IMR-90 (cell line): Measurements from ENCODE around the gene NDUFA5. TPM values are rescaled to one million over a fixed set of nuclear protein-coding genes. Genes with fewer than 3 reads are reported as not detected.

Experiments used
- ATAC-seq: fragments of 200-7000 bp; cut with Tn5 transposase; 2 replicates; pipeline ENCODE4 v1.9.1; 2020; ENCODE audit warnings: low read depth, mild to moderate bottlenecking, moderate library complexity
- BruUV-seq: library from RNA; stranded (reverse); fragments of 400-500 nt; replicated peaks from 2 replicates; lab custom pipeline; 2021; lab: Mats Ljungman, UMichigan
- CTCF ChIA-PET: fragments of 300-600 bp; formaldehyde crosslinking; extraction: SDS; loops from one replicate; lab custom pipeline; 2021; ENCODE audit warnings: antibody characterized with exemption; lab: Yijun Ruan, JAX
- POLR2A ChIA-PET: fragments of 300-600 bp; sonication (Branson Sonifier 250); formaldehyde crosslinking; loops from one replicate; lab custom pipeline; 2022; ENCODE audit warnings: antibody characterized with exemption; ENCODE audit not compliant: unreplicated experiment; lab: Charles Lee
- DNase-seq: peaks from one replicate; pipeline ENCODE4 v3.0.0; 2013
- H2AFZ ChIP-seq: replicated peaks from 2 replicates; pipeline ENCODE3; 2013; ENCODE audit warnings: low read length, mild to moderate bottlenecking; ENCODE audit not compliant: poor library complexity
- H2AK5ac ChIP-seq: 2 replicates; pipeline ENCODE4 v1.6.1; 2013; ENCODE audit warnings: low read depth, low read length, inconsistent platforms
- H2AK9ac ChIP-seq: replicated peaks from 2 replicates; pipeline ENCODE3; 2013; ENCODE audit warnings: mild to moderate bottlenecking, low read depth, low read length, moderate library complexity; ENCODE audit not compliant: poor library complexity
- H2BK120ac ChIP-seq: 2 replicates; pipeline ENCODE4 v1.6.1; 2013; ENCODE audit warnings: low read depth, low read length, inconsistent platforms
- H2BK15ac ChIP-seq: 3 replicates; pipeline ENCODE4 v1.6.1; 2013; ENCODE audit warnings: low read depth, low read length, inconsistent platforms
- H2BK20ac ChIP-seq: 2 replicates; pipeline ENCODE4 v1.6.1; 2013; ENCODE audit warnings: low read depth, mild to moderate bottlenecking, inconsistent platforms, low read length, moderate library complexity
- H2BK5ac ChIP-seq: 2 replicates; pipeline ENCODE4 v1.6.1; 2013; ENCODE audit warnings: mild to moderate bottlenecking, low read depth, low read length, inconsistent platforms; ENCODE audit not compliant: poor library complexity, severe bottlenecking
- H3K14ac ChIP-seq: replicated peaks from 2 replicates; pipeline ENCODE4 v1.6.1; 2013; ENCODE audit warnings: low read depth, low read length, inconsistent platforms
- H3K18ac ChIP-seq: 2 replicates; pipeline ENCODE4 v1.6.1; 2013; ENCODE audit warnings: low read depth, low read length, control low read depth
- H3K23ac ChIP-seq: 2 replicates; pipeline ENCODE4 v1.6.1; 2013; ENCODE audit warnings: low read depth, low read length, inconsistent platforms
- H3K27ac ChIP-seq: 2 replicates; pipeline ENCODE4 v1.5.1; 2013; ENCODE audit warnings: mild to moderate bottlenecking, control low read depth, low read length; ENCODE audit not compliant: insufficient read depth
- H3K27me3 ChIP-seq: 2 replicates; pipeline ENCODE4 v1.6.1; 2013; ENCODE audit warnings: low read length; ENCODE audit not compliant: control insufficient read depth, insufficient read depth
- H3K36me3 ChIP-seq: 2 replicates; pipeline ENCODE4 v1.6.1; 2013; ENCODE audit warnings: low read length, mixed read lengths; ENCODE audit not compliant: control insufficient read depth, insufficient read depth
- H3K4ac ChIP-seq: 2 replicates; pipeline ENCODE4 v1.6.1; 2013; ENCODE audit warnings: low read depth, low read length, inconsistent platforms
- H3K4me1 ChIP-seq: 2 replicates; pipeline ENCODE4 v1.6.1; 2013; ENCODE audit warnings: low read length, mixed read lengths; ENCODE audit not compliant: control insufficient read depth, insufficient read depth
- H3K4me2 ChIP-seq: 2 replicates; pipeline ENCODE4 v1.6.1; 2013; ENCODE audit warnings: low read depth, mild to moderate bottlenecking, control low read depth, low read length, moderate library complexity
- H3K4me3 ChIP-seq: 2 replicates; pipeline ENCODE4 v1.5.1; 2013; ENCODE audit warnings: low read depth, mild to moderate bottlenecking, control low read depth, low read length, moderate library complexity; ENCODE audit not compliant: insufficient read depth
- H3K56ac ChIP-seq: 2 replicates; pipeline ENCODE4 v1.6.1; 2013; ENCODE audit warnings: low read length, inconsistent platforms; ENCODE audit not compliant: insufficient read depth; ENCODE audit errors: extremely low read depth
- H3K79me1 ChIP-seq, 2 experiments: 2 replicates each; pipeline ENCODE4 v1.6.1; 2013; ENCODE audit warnings: low read length in 2 of 2, inconsistent platforms in 1 of 2, low read depth in 1 of 2
- H3K9ac ChIP-seq: 2 replicates; pipeline ENCODE4 v1.6.1; 2013; ENCODE audit warnings: low read depth, low read length, control low read depth
- H3K9me1 ChIP-seq: 2 replicates; pipeline ENCODE4 v1.6.1; 2013; ENCODE audit warnings: low read length, inconsistent platforms; ENCODE audit not compliant: insufficient read depth
- H3K9me3 ChIP-seq: 2 replicates; pipeline ENCODE4 v1.6.1; 2013; ENCODE audit warnings: low read length; ENCODE audit not compliant: control insufficient read depth, insufficient read depth
- H4K20me1 ChIP-seq: 2 replicates; pipeline ENCODE4 v1.6.1; 2013; ENCODE audit warnings: low read length, inconsistent platforms; ENCODE audit not compliant: insufficient read depth
- H4K5ac ChIP-seq: 2 replicates; pipeline ENCODE4 v1.6.1; 2013; ENCODE audit warnings: mild to moderate bottlenecking, low read depth, low read length, control low read depth
- H4K8ac ChIP-seq, 2 experiments: 2 replicates each; pipeline ENCODE4 v1.6.1; 2013; ENCODE audit warnings: low read depth in 2 of 2, low read length in 2 of 2, control low read depth in 1 of 2, inconsistent platforms in 1 of 2
- H4K91ac ChIP-seq: 2 replicates; pipeline ENCODE4 v1.6.1; 2013; ENCODE audit warnings: low read depth, low read length, inconsistent platforms; ENCODE audit not compliant: insufficient read depth
- BHLHE40 ChIP-seq: fragments of 150-350 bp; IDR thresholded peaks from 2 replicates; pipeline ENCODE4 v1.6.1; 2016; ENCODE audit warnings: mild to moderate bottlenecking, low read depth, low read length
- CEBPB ChIP-seq: IDR thresholded peaks from 2 replicates; pipeline ENCODE4 v1.6.1; 2012; ENCODE audit warnings: low read depth, low read length, improper control_type of control experiment
- CHD1 ChIP-seq: IDR thresholded peaks from 2 replicates; pipeline ENCODE4 v1.6.1; 2012; ENCODE audit warnings: low read depth, low read length, improper control_type of control experiment
- FOS ChIP-seq: fragments of 150-350 bp; IDR thresholded peaks from 2 replicates; pipeline ENCODE4 v1.6.1; 2016; ENCODE audit warnings: low read depth, low read length
- MAFK ChIP-seq: IDR thresholded peaks from 2 replicates; pipeline ENCODE4 v1.6.1; 2012; ENCODE audit warnings: low read depth, low read length, improper control_type of control experiment
- MAZ ChIP-seq: IDR thresholded peaks from 2 replicates; pipeline ENCODE4 v1.6.1; 2012; ENCODE audit warnings: low read depth, mild to moderate bottlenecking, low read length, improper control_type of control experiment, moderate library complexity, borderline replicate concordance
- MXI1 ChIP-seq: IDR thresholded peaks from 2 replicates; pipeline ENCODE4 v1.6.1; 2012; ENCODE audit warnings: low read depth, mild to moderate bottlenecking, low read length, moderate library complexity, borderline replicate concordance
- POLR2A ChIP-seq: IDR thresholded peaks from 2 replicates; pipeline ENCODE4 v1.6.1; 2012; ENCODE audit warnings: mild to moderate bottlenecking, low read depth, low read length
- RAD21 ChIP-seq: IDR thresholded peaks from 2 replicates; pipeline ENCODE4 v1.6.1; 2012; ENCODE audit warnings: low read length, improper control_type of control experiment
- RCOR1 ChIP-seq: IDR thresholded peaks from 2 replicates; pipeline ENCODE4 v1.6.1; 2012; ENCODE audit warnings: mild to moderate bottlenecking, low read length, improper control_type of control experiment; ENCODE audit not compliant: insufficient replicate concordance
- SMC3 ChIP-seq: fragments of 150-350 bp; IDR thresholded peaks from 2 replicates; pipeline ENCODE4 v1.6.1; 2016; ENCODE audit warnings: low read depth, mild to moderate bottlenecking, antibody characterized with exemption, low read length, moderate library complexity
- dilution Hi-C: fragments of 300-500 bp; cut with HindIII; formaldehyde crosslinking; loops from one replicate; pipeline ENCODE4 v1.14.3; 2018; ENCODE audit warnings: low sequenced_read_pairs; ENCODE audit not compliant: unreplicated experiment
- in situ Hi-C: fragments of 300-500 bp; cut with MboI; formaldehyde crosslinking; loops from 3 replicates; pipeline ENCODE4 v1.14.3; 2019; ENCODE audit warnings: low sequenced_read_pairs, inconsistent platforms, mixed read lengths
- intact Hi-C: fragments of 100-400 bp; cut with micrococcal nuclease; formaldehyde crosslinking; loops from 2 replicates; pipeline ENCODE4 v1.10.0; 2022
- polyA plus RNA-seq, 3 experiments: library from polyadenylated mRNA; depleted of rRNA; stranded (reverse); fragments of >200 nt; gene quantifications; 2 replicates each; pipeline ENCODE4 v1.2.3, GENCODE V29; 2012; ENCODE audit warnings: low replicate concordance in 1 of 3
- total RNA-seq: library from RNA; depleted of rRNA; stranded (reverse); fragments of >200 nt; gene quantifications from 2 replicates; pipeline ENCODE4 v1.2.3, GENCODE V29; 2012
- TF ChIP-seq, protein P1 (sequence below): fragments of 150-350 bp; IDR thresholded peaks from 2 replicates; pipeline ENCODE4 v1.6.1; 2016; ENCODE audit warnings: low read depth, mild to moderate bottlenecking, low read length, moderate library complexity, borderline replicate concordance
- TF ChIP-seq, protein P2 (sequence below): fragments of 150-350 bp; IDR thresholded peaks from 2 replicates; pipeline ENCODE4 v1.6.1; 2017; ENCODE audit warnings: mild to moderate bottlenecking, antibody characterized with exemption, low read length, low read depth

Gene NDUFA5
- total and polyA plus RNA-seq, 2 of the 4 experiments (the other 2 are of a cell fraction), result 2.9 to 12.1 TPM

DNA sequence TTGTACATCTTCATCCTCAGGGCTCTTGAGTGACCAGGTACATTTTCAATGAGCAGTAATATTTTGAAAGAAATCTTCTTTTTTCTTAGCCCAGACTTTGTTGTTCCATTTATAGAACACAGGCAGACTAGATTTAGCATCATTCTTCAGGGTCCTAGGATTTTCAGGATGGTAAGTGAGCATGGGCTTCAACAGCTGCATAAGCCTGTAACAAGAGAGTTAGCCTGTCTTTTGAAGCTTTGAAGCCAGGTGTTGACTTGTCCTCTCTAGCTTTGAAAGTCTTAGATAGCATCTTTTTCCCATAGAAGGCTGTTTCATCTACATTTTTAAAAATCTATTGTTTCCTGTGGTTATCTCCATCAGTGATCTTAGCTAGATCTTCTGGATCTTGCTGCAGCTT lies 4.5 kb upstream of the NDUFA5 start:
- no peak for ATAC-seq
- H3K9ac ChIP-seq, result no peak overlapping the region
- H3K27me3 ChIP-seq, result no peaks in the 10 kb centered on the region; the same call in 1 of the 2 replicates
- no peak overlapping the region for H2AK9ac ChIP-seq
- TF ChIP-seq RCOR1 (no peak), CEBPB (no peak), MAZ (no peak), MXI1 (no peak), RAD21 (no peak), BHLHE40 (no peak), MAFK (no peak), SMC3 (no peak), POLR2A (no peak), FOS (no peak), CHD1 (no peak)
- TF ChIP-seq, protein P1, sequence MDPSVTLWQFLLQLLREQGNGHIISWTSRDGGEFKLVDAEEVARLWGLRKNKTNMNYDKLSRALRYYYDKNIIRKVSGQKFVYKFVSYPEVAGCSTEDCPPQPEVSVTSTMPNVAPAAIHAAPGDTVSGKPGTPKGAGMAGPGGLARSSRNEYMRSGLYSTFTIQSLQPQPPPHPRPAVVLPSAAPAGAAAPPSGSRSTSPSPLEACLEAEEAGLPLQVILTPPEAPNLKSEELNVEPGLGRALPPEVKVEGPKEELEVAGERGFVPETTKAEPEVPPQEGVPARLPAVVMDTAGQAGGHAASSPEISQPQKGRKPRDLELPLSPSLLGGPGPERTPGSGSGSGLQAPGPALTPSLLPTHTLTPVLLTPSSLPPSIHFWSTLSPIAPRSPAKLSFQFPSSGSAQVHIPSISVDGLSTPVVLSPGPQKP, result no peak
- TF ChIP-seq, protein P2, sequence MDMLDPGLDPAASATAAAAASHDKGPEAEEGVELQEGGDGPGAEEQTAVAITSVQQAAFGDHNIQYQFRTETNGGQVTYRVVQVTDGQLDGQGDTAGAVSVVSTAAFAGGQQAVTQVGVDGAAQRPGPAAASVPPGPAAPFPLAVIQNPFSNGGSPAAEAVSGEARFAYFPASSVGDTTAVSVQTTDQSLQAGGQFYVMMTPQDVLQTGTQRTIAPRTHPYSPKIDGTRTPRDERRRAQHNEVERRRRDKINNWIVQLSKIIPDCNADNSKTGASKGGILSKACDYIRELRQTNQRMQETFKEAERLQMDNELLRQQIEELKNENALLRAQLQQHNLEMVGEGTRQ, result no peak
- no peak overlapping the region for H2AK5ac ChIP-seq
- no peaks in the 10 kb centered on the region for H3K9me1 ChIP-seq
- H2BK20ac ChIP-seq, result no peak overlapping the region
- no peaks in the 10 kb centered on the region for H4K20me1 ChIP-seq
- no peaks in the 10 kb centered on the region for H3K4me1 ChIP-seq
- H3K14ac ChIP-seq, result no peak overlapping the region
- H3K23ac ChIP-seq, result no peak overlapping the region
- H4K8ac ChIP-seq, result no peak overlapping the region
- no TSS peak for BruUV-seq
- H3K18ac ChIP-seq, result no peak overlapping the region
- ChIA-PET POLR2A (no interaction called here), CTCF (no interaction called here)
- H2AFZ ChIP-seq, result no peak overlapping the region
- dilution Hi-C loops, result no loop called here
- intact Hi-C loops, result no loop called here
- no peak overlapping the region for H2BK15ac ChIP-seq
- no peak overlapping the region for H2BK120ac ChIP-seq
- H3K36me3 ChIP-seq, result no peaks in the 10 kb centered on the region
- no peak overlapping the region for H3K56ac ChIP-seq
- H4K91ac ChIP-seq, result no peak overlapping the region
- H4K5ac ChIP-seq, result no peak overlapping the region
- H3K79me1 ChIP-seq, result peaks cover 3 to 4% of the 10 kb centered on the region in 2 experiments; a peak in 3 of 4 replicates
- H3K27ac ChIP-seq, result no peak overlapping the region
- no peak for DNase-seq
- H2BK5ac ChIP-seq, result no peak overlapping the region
- H3K4me2 ChIP-seq, result no peak overlapping the region
- in situ Hi-C loops, result no loop called here
- no peak overlapping the region for H3K4me3 ChIP-seq
- H3K9me3 ChIP-seq, result no peaks in the 10 kb centered on the region
- H3K4ac ChIP-seq, result no peak overlapping the region
